C1 segment of cervical spinal cord (tissue), 14 donors: ENCODE data around the gene TTN.

Experiments used
- DNase-seq, 14 donors: peaks; one replicate each; lab custom pipeline; 2025; lab: John Stamatoyannopoulos, UW

The TTN gene

DNA sequence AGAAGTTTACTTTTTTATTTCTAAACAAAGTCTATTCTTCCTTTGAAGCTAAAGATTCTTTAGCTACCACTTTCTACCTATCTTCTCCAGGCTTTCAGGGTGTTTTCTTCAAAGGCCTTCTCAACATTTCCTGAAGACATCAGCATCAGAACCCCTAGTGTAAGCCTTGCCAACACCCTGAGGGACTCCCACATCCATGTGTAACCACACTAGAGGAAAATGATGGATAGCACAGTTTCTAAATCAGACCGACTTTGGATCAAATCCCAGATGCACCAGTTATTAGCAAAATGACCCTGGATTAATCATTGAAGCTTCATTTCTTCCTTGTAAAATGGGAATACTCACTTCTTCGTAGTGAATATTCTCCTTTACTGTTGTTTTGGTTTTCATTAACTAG lies 4.7 kb upstream of the TTN start:
- no peak for DNase-seq

DNA sequence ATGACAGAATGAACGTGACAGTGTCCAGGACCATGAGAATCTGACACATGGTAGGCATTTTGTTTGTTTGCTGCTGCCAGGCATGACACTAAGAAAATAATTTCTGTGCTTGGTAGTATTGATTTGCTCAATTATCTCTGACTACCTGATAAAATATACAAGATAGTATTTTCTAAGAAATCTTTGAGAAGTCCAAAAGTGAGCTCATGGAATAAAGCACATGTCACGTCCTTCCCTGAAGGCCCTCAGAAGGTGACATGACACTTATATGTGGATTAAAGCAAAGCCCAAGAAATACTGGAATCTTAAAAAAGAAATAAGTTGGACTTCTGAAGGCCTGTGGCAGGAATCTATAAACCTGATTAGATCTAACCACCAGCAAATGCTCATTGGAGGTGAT lies 3.8 kb upstream of the TTN start:
- no peak for DNase-seq

DNA sequence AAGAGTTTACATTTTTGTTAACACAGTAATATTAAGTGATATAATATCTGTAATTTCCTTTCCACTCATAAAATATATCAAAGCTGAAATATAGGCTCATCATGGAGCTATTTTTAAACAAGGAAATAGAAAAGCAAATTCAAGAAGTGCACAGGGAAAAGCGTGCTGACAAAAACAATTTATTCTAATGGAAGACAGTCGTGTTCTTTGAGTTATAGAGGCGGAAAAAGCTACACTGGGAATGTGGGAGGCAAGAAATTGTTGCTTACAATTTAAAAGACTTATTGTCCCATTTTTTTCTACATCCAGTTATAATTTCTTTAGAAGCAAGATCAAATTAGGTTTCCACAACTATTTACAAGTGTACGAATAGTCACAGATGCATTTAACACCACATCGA lies 3.2 kb upstream of the TTN start:
- no peak for DNase-seq

DNA sequence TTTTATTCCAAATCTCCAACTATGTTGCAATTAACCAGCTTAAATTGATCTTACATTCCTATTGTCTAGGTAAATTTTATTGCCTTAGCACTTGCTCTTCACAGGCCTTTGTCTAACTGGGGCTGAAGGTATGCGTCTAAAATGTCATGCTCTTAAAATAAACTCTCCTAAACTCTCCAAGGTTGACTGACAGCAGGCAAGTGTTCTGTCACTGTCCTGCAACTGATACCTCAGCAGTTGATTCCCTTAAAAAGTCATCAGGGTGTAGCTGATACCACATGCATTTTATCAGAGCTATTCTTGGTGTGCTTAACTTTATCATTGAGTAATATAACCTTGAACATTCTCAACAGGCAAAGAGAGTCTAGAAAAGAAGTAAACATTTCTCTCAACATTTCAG lies 680 bp downstream of the TTN start:
- no peak for DNase-seq

DNA sequence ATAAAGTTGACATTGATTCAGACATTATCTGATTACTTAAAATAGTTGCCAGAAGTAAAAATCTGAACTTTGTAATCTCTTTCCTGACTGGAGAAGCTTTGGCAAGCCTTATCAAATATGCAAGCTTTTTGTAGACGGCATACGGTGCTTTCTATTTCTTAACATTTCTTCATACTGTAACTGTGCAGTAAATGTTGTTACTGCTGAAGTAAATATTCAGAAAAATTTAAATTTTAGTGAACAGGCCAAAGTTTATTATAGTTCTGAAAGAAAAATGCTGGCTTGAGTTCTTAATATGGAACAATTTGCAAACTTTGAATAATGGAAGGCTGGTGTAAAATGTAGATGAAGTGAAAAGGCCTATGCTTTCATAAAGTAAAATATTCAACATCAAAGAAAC lies 1.8 kb downstream of the TTN start:
- no peak for DNase-seq

DNA sequence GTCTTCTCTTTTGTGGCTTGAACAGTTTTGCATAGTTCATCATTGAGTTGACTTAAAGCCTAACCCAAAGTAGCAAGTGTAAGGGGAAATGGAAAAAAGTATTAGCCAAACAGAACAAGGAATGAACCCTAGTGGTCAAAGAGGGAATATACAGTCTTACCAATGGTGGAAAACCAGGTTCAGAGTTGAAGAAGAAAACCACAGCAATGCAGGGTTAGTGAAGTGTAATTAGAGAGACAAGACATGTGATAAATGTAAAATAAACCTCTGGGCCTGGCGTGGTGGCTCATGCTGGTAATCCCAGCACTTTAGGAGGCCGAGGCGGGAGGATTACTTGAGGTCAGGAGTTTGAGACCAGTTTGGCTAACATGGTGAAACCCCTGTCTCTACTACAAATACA lies 2.4 kb downstream of the TTN start:
- no peak for DNase-seq

DNA sequence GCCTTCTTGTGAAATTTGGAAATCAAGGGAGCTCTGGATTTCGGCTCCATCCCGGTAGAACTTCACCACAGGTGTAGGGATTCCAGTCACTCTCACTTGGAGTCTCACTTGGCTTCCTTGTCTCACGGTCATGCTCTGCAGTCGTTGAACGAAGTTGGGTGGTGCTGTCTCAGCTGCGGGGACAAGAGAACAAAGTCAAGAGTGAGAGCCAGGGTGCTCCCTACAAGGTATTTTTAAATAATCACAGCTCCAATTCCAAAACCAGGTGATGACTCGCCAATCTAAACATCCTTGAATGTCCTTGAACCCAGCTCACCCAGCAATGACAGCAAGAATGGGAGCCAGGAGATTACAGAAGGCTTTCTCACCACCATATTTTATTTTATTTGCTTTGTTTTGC lies 6.7 kb downstream of the TTN start:
- DNase-seq, result no peak

DNA sequence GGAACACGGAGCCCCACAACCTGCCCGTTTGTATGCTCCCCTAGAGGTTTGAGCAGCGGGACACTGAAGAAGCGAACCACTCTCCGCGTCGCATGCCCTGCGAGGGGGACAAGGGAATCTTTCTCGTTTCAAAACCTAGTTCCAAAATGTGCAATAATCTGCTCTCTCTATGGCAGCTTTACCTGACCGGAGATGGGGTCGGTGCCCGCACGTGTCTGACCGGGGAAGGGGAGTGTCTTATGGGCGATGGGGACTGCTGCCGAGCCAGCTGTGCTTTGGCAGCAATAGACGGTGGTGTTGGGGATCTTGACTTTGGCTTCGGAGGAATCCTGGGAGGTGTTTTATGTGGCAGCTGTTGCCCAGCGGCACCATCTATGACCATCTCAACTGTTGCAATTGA lies 7.9 kb downstream of the TTN start:
- no peak for DNase-seq

DNA sequence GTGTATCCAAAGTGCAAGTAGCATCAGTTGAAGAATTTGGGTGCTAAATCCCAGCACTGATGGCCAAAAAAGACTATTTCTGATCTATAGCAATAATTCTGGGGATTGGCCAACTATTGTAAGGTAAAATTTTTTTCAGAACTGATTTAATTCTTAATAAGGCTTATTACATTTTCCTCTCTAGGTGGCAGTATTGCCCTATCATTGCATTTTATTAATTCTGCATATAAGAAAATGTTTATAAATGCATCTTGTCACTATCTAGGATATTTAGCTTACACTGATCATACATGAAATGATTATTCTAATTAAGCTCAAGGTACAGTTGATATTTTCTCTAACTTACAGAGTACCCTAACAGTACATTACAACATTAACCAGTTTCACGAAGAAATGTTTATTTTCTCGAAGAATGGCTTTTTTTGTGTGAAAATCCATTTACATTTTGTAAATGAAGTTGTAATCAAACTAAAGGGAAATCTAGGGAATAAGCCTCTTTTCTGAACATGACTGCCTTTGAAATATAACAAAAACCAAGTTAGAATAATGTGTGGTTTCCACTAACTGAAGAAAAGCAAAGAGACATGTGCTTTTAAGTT lies 11.0 kb downstream of the TTN start:
- no peak for DNase-seq

DNA sequence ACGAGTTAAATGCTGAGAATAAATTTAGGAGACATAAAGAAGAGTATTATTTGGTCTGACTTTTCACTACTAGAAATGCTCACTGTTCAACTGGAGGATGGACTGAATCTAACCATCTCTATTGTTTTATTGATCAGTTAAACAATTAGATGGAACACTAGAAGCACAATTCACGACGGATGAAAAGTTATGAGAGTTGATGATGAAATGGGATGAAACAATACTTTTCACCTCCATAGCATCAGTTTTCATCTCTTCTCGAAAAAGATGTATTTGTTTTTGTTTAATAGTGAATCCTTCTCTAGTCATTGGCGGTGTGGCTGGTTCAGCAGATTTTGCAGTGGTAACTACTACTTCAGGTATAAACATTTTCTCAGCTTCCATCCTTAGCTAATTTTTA lies 19.3 kb downstream of the TTN start:
- DNase-seq, result no peak

DNA sequence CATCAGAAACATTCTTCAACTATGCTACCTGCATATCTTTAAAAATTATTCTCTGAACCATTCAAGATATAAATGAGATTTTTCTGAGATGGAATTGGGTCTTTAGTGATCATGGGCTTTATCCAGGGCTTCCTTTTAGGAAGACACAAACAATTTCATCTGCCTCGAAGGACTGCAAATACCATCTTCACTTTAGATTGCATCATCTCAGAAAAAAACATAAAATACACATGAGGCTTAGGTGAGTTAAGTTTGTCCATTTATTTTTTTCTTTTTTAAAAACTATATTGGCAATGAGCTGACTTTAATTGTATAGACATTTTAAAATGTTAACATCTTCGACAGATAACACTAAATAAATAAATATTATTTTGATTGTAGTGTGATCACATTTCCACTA lies 20.1 kb downstream of the TTN start:
- no peak for DNase-seq

DNA sequence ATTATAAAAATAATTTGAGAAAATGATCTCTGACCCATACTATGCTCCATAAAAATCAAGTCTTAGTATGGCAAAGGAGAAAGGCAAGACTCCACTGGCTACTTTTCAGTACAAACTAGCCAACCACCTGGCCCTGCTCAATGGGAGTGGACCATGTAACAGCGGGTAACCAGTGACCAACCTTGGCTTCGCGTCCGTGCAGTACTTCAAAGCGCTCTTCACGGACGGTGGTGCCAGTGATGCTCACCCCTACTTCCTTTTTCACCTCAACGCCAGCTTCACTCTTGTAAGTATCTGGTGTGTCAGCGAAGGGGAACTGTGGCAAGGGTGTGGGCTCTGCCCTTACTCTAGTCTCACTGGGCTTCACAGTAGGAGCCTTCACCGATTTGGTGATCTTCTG lies 23.3 kb downstream of the TTN start:
- no peak for DNase-seq

DNA sequence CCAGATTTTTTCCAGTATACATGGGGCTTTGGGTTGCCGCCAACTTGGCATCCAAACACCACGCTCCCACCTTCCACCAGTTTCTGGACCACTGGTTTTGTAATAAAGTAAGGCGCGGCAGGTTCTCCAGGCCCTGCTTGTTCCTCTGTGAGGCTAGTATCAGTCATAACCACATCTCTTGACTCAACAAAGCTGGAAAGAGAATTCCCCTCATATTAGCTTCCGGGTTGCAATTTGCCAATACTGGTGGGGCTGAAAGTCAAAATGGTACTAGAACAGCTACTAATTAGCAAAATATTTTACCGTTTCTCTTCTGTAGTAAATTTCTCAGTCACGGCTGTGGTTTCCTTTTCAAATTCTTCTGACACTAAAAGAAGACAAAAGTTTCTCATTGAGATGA lies 25.0 kb downstream of the TTN start:
- DNase-seq, result no peak

DNA sequence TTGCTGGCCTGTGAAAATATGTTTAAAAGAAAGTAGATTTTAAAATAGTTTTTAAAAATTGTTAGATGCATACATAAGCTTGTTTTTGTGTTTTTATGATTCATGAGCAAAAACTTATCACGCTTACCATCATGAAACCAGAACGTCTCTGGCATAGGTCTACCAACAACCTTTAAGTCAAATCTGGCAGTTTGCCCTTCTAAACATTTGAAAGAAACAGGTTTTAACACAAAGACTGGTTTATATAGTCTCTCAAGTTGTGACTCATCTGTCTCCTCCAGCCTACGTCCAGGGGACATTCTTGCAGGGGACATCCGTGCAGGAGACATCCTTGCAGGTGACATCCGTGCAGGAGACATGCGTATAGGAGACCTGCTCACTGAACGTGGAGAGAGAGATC lies 29.6 kb downstream of the TTN start:
- DNase-seq, result no peak

DNA sequence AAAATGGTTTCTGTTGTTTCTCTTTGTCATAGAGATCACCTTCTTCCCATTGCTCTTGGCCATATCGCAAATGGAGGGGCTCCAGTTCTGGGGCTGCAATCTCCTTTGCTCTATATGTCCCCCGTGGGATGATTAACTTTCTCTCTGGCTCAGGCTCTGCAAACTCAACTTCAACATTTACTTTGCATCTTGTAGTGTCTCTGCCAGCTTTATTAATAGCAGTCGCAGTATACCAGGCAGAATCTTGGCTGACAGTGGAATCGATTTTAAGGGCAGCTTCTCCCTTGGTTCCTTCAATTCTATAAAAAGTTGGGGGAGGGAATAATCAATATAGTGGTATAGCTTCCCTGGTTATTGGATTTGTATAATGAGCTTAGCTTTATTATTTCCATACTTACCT lies 30.5 kb downstream of the TTN start:
- DNase-seq, result no peak

DNA sequence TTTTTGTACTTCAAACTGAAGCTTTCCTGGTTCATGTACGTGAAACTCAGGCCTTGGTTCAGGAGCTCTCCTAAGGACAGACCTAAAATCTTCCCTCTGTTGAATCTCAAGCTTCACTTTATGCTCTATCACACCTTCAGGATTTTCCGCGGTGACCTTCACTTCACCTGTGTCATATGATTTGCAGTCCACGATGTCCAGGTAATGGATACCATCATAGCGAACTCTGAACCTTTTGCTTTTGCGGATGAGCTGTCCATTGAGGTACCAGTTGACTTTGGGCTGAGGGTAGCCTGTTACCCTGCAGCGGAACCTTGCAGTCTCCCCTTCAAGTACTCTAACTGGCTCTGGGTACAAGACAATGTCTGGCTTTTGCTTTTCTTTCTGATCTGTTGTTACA lies 31.2 kb downstream of the TTN start:
- DNase-seq, result no peak

DNA sequence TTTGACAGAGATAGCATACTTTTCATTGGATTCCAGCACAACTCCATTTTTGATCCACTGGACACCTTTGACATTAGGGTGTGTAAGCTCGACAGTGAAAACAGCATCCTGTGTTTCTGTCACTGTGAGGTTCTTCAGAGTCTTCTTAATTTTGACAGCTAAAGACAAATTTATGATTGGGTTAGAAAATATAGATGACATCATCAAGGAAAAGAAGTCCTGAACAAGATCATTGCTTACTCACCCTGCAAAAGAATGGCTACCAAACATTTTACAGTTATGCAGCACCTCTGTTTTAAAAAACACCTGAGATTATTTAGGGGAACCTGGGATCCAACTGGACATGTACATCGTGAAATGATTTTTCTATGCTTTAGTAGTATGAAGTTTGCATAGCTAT lies 36.7 kb downstream of the TTN start:
- no peak for DNase-seq

DNA sequence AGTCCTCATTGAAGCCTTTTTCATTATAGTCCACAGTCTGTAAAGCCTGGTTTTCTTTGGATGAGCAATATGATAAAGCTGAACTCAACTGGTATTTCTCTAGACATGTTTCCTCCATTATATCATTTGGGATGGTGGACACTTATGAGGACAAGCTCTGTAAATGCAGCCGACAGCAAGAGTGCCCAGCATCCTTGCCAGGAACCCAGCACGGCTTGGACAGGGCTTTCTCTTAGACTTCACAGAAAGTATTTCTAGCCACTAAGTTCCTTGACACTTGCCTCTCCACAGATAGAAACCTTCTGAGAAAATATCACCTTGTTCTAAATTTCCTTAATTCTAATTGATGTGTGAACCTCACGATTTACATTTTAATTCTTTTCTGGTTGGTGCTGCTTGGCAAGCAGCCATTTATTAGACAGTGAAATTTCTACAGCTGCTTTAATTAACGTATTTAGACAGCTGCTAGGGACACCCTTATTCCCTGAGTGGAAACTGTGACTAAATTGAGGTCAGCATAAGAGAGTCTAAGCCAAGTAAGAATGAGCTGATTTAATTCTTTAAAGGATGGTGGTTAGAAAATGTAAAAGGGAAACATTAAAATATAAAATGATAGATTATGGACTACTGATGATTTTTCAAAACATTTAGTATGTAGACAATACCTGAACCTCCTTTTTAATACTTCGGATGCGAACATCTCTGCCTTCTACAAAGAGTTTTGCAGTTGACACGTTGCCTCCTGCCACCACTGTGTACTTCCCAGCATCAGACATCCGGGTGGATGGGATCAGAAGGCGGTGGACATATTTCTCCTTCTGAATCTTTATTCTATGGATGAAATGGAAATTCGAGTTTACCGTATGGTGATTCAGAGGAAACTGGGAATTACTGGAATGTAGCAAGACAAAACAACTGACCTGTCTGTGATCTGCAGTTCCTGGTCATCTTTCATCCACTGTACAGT lies 39.8 kb downstream of the TTN start:
- no peak for DNase-seq

DNA sequence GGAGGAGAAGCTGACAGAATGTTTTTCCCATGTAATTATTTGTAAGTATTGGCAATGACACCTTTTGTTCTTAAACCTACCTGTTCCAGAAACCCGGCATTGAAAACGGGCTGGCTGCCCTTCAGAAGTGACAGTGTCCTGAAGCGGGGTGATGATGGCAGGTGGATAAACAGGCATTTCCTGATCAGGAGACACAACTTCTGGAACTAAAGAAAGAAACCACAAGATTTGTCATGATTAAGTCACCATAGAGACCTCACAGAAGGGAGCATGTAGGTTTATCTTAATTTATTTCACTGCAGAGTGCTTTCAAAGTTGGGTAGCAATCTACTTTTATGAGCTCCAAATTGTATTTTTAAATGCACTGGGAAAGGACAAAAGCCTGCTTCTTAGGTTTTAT lies 43.1 kb downstream of the TTN start:
- no peak for DNase-seq

DNA sequence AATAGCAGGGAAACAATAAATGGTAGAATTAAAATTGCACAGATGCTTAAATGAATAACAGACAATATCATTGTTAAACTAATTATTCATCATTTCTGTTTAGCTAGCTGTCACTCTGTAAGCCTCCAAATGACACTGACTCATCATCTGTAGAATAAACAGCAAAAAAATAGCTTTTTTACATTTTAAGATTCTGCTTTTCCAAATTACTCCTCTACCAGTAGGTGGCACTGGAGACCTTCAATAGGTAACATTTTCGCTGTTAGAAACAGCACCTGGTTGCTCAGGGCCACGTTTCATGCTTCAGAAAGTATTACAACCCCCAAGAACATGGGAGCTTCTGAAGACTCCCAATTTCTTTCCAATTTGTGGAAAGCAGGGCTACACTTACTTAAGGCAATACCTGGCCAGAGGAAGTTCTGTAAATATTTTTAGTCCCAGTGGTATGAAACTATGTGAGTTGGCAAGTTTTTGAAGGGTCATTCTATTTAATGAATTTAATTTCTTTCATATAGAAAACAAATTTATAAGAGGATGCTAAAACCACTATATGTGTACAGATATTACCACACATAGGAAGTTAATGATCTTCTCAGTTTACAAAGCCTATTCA lies 45.4 kb downstream of the TTN start:
- no peak for DNase-seq

DNA sequence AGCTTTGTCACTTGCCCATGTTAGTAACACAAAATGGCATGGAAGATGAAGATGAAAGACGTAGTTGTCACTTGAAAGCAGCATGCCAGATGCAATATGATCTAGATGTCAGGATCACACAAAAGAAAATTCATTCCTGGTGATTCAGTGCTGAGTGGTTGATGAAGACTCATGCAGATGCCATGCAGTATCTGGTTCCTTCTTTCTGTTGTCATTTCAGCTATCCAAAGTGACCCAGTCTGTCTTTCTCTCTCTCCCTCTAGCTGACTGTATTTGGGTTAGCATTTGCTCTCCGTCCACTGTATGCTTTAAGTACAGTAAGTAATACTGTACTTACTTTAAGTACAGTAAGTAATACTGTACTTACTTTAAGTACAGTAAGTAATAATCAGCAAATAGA lies 50.4 kb downstream of the TTN start:
- no peak for DNase-seq

DNA sequence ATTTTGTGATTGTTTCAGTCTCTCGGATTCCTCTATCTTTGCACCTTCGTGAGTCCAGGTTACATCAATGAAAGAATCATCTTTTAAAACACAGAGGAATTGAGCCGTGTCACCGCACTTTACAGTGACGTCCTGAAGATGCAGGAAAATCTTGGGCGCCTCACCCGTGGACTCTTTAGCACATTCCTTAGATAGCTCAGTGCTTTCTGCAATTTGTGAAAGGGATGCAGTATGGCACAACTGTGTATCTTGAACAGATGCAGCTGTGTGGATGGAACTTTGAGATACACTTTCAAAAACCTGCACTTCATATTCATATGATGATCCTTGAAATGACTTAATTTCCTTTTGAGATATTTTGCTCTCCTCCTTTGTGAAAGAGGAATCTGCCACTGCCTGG lies 50.9 kb downstream of the TTN start:
- no peak for DNase-seq

DNA sequence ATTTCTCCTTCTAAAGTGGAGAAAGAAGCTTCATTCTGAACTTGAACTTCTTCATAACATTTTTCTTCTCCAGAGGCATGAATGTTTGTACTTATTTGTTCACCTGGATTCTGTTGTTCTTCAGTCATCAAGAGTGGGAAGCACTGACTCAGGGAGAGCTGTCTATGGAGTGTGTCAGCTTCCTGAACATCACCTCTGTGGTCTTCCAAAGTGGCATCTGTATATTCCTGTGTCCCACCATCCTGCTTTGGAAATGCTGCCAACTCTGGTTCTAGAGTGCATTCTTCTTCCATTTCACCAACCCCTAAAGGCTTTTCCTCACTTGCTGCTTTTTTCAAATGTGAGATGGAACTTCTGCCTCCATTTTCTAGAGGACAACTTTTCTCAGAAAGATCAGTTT lies 59.5 kb downstream of the TTN start:
- DNase-seq, result no peak
